Panc1 (cell line): ENCODE measurements around the gene RNF135. TPM values are rescaled to one million over a fixed set of nuclear protein-coding genes. Genes with fewer than 3 reads are reported as not detected.
A peak's percentile ranks its signal among the peaks of the same experiment; 100 is the strongest.
"Not testable (repeated sequence)": the region's sequence is repeated elsewhere in the genome, so short reads cannot be mapped to it uniquely, and the experiment has no call there.

Source experiments
- ATAC-seq: fragments of 200-7000 bp; cut with Tn5 transposase; 2 replicates; pipeline ENCODE4 v1.9.1; 2020; ENCODE audit warnings: mild to moderate bottlenecking, moderate library complexity
- BruUV-seq: library from RNA; stranded (reverse); fragments of 400-500 nt; replicated peaks from 2 replicates; lab custom pipeline; 2021; lab: Mats Ljungman, UMichigan
- CTCF ChIA-PET: fragments of 300-600 bp; sonication (Branson Sonifier 250); formaldehyde crosslinking; loops from one replicate; lab custom pipeline; 2022; ENCODE audit warnings: antibody characterized with exemption; lab: Charles Lee
- POLR2A ChIA-PET: fragments of 300-600 bp; sonication (Branson Sonifier 250); formaldehyde crosslinking; loops from one replicate; lab custom pipeline; 2022; ENCODE audit warnings: antibody characterized with exemption; lab: Charles Lee
- DNase-seq: peaks from one replicate; pipeline ENCODE4 v3.0.0-alpha.2; 2010; ENCODE audit warnings: low read depth, low spot score
- H3K27ac ChIP-seq: 2 replicates; pipeline ENCODE4 v1.5.1; 2011; ENCODE audit warnings: mild to moderate bottlenecking, low read length, inconsistent platforms
- H3K27me3 ChIP-seq: fragments of 200-500 bp; sonication (Bioruptor generic); 2 replicates; pipeline ENCODE4 v1.6.0; 2014; ENCODE audit warnings: low read length, inconsistent platforms; ENCODE audit not compliant: control insufficient read depth, insufficient read depth
- H3K36me3 ChIP-seq: fragments of 200-500 bp; sonication (Bioruptor generic); 2 replicates; pipeline ENCODE4 v1.5.1; 2014; ENCODE audit warnings: inconsistent platforms, mild to moderate bottlenecking, low read length, moderate library complexity; ENCODE audit not compliant: control insufficient read depth, insufficient read depth
- H3K4me1 ChIP-seq: 2 replicates; pipeline ENCODE4 v1.5.1; 2011; ENCODE audit warnings: inconsistent platforms, mild to moderate bottlenecking, low read length, moderate library complexity; ENCODE audit not compliant: control insufficient read depth, insufficient read depth
- H3K4me3 ChIP-seq, 2 experiments: 2 replicates each; pipeline ENCODE4 v1.5.1; 2011 to 2012; ENCODE audit warnings: low read depth in 2 of 2, low read length in 2 of 2, mild to moderate bottlenecking in 2 of 2, inconsistent platforms in 1 of 2, moderate library complexity in 1 of 2
- H3K9me3 ChIP-seq: fragments of 200-500 bp; sonication (Bioruptor generic); 2 replicates; pipeline ENCODE4 v1.5.1; 2014; ENCODE audit warnings: low read depth, mild to moderate bottlenecking, inconsistent platforms, low read length, moderate library complexity; ENCODE audit not compliant: control insufficient read depth, insufficient read depth
- POLR2AphosphoS5 ChIP-seq: IDR thresholded peaks from 2 replicates; pipeline ENCODE4 v1.6.1; 2012; ENCODE audit warnings: mild to moderate bottlenecking, low read depth, low read length, moderate library complexity
- SIN3A ChIP-seq: IDR thresholded peaks from 2 replicates; pipeline ENCODE4 v1.6.1; 2012; ENCODE audit warnings: low read depth, mild to moderate bottlenecking, low read length, moderate library complexity, borderline replicate concordance; ENCODE audit not compliant: insufficient read depth
- TCF7L2 ChIP-seq: IDR thresholded peaks from 2 replicates; pipeline ENCODE4 v1.6.1; 2011; ENCODE audit warnings: mild to moderate bottlenecking, low read depth, low read length, inconsistent platforms
- in situ Hi-C: cut with HindIII; loops from 2 replicates; pipeline ENCODE4 v1.10.0; 2016; ENCODE audit warnings: low sequenced_read_pairs, low pct_unique_long_range_greater_than_20kb
- intact Hi-C: fragments of 100-400 bp; cut with micrococcal nuclease; formaldehyde crosslinking; loops from one replicate; pipeline ENCODE4 v1.10.0; 2022; ENCODE audit not compliant: unreplicated experiment
- total RNA-seq: library from RNA; stranded (reverse); gene quantifications from one replicate; pipeline ENCODE4 v1.2.1, GENCODE V29; 2021; ENCODE audit not compliant: unreplicated experiment
- TF ChIP-seq, protein P1 (sequence below): fragments of 450-650 bp; IDR thresholded peaks from 2 replicates; pipeline ENCODE4 v1.5.1; 2017; ENCODE audit warnings: mild to moderate bottlenecking
- TF ChIP-seq, protein P2 (sequence below), 2 experiments: IDR thresholded peaks; 2 replicates each; pipeline ENCODE4 v1.6.1; 2011 to 2012; ENCODE audit warnings: low read depth in 2 of 2, control low read depth in 1 of 2, low read length in 1 of 2, mild to moderate bottlenecking in 1 of 2, moderate library complexity in 1 of 2; ENCODE audit not compliant: insufficient read depth in 1 of 2

The RNF135 gene
- total RNA-seq, 1 experiment from 2014 or later, result 41.8 TPM

DNA sequence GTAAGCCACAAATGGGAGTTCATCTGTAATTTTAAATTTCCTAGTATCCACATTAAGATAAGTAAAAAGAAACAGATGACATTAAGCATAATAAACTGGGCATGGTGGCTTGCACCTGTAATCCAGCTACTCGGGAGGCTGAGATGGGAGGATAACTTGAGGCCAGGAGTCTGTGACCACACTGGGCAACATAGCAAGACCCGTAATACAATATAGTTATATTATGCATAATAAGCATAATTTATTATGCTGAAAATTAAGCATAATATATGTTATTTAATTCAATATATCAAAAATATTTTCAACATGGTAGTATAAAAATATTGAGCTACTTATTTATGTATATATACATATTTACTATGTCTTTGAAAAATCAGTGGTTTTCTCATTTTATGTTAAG, 48.2 kb downstream of the RNF135 start:
- no peak for TF ChIP-seq POLR2AphosphoS5
- TF ChIP-seq SIN3A, result no peak
- no peak for TF ChIP-seq TCF7L2
- TF ChIP-seq, protein P1, sequence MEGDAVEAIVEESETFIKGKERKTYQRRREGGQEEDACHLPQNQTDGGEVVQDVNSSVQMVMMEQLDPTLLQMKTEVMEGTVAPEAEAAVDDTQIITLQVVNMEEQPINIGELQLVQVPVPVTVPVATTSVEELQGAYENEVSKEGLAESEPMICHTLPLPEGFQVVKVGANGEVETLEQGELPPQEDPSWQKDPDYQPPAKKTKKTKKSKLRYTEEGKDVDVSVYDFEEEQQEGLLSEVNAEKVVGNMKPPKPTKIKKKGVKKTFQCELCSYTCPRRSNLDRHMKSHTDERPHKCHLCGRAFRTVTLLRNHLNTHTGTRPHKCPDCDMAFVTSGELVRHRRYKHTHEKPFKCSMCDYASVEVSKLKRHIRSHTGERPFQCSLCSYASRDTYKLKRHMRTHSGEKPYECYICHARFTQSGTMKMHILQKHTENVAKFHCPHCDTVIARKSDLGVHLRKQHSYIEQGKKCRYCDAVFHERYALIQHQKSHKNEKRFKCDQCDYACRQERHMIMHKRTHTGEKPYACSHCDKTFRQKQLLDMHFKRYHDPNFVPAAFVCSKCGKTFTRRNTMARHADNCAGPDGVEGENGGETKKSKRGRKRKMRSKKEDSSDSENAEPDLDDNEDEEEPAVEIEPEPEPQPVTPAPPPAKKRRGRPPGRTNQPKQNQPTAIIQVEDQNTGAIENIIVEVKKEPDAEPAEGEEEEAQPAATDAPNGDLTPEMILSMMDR, result no peak
- TF ChIP-seq, protein P2, sequence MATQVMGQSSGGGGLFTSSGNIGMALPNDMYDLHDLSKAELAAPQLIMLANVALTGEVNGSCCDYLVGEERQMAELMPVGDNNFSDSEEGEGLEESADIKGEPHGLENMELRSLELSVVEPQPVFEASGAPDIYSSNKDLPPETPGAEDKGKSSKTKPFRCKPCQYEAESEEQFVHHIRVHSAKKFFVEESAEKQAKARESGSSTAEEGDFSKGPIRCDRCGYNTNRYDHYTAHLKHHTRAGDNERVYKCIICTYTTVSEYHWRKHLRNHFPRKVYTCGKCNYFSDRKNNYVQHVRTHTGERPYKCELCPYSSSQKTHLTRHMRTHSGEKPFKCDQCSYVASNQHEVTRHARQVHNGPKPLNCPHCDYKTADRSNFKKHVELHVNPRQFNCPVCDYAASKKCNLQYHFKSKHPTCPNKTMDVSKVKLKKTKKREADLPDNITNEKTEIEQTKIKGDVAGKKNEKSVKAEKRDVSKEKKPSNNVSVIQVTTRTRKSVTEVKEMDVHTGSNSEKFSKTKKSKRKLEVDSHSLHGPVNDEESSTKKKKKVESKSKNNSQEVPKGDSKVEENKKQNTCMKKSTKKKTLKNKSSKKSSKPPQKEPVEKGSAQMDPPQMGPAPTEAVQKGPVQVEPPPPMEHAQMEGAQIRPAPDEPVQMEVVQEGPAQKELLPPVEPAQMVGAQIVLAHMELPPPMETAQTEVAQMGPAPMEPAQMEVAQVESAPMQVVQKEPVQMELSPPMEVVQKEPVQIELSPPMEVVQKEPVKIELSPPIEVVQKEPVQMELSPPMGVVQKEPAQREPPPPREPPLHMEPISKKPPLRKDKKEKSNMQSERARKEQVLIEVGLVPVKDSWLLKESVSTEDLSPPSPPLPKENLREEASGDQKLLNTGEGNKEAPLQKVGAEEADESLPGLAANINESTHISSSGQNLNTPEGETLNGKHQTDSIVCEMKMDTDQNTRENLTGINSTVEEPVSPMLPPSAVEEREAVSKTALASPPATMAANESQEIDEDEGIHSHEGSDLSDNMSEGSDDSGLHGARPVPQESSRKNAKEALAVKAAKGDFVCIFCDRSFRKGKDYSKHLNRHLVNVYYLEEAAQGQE (IDR thresholded peaks at IDR 0.05; ENCODE audit: insufficient read depth in 1 of 2, low read depth in 2 of 2, low read length in 1 of 2), result no peak
- no peaks in the 10 kb centered on the region for H3K9me3 ChIP-seq
- no peak overlapping the region for H3K27ac ChIP-seq
- no peaks in the 10 kb centered on the region for H3K36me3 ChIP-seq
- ATAC-seq (no peak), DNase-seq (no peak)
- in situ Hi-C loops, result no loop called here
- H3K4me1 ChIP-seq, result no peaks in the 10 kb centered on the region
- BruUV-seq, result no TSS peak
- no peaks in the 10 kb centered on the region for H3K27me3 ChIP-seq
- H3K4me3 ChIP-seq, result no peak overlapping the region
- POLR2A ChIA-PET, result interaction anchor here (0.5 kb wide), 2 partner anchors 300 to 315 kb away, joined by 3 to 4 read pairs; no protein-coding TSS in a partner anchor
- intact Hi-C loops, result no loop called here
- CTCF ChIA-PET, result no interaction called here

DNA sequence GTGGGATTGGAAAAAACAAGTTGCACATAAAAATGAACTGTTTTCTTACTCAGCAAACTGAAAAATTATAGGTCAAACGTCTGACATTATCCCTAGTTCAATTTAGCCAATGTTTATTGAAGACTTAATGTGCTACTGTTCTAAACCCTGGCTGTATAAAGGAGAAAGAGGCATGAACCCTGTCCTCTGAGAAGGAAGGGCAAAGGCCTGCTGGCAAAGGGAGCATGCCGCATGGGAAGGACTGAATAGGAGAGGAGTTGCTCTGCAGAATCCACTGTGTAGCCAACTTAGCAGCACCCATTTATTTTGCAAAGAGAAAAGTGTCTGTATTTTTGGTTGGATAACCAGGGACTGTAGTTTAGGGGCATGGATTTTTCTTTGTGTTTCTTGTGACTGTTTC, 52.3 kb downstream of the RNF135 start:
- DNase-seq, in situ Hi-C loops, H3K4me3 ChIP-seq, H3K27me3 ChIP-seq, H3K4me1 ChIP-seq, POLR2A ChIA-PET, CTCF ChIA-PET, ATAC-seq, H3K27ac ChIP-seq, H3K36me3 ChIP-seq, H3K9me3 ChIP-seq, intact Hi-C loops: not testable (repeated sequence)
- TSS peak; percentile 27 for BruUV-seq

DNA sequence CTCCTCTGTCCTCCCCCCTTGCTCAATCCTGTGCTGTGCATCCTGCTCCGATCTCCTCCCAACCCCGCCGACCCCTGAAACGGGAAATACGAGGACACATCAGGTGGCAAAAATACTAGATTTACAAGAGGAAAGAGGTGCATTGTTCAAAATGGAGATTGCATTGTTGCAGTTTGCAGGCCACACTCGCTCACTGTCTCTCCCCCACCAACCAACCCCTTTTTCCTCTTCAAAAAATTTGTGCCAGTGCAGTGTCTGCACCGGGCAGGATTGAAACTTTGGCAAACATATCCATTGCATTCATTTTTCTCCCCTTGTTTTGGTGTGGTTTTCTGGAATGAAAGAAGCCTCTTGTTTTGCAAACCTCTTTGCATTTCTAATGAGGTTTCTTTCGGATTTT, 61.0 kb downstream of the RNF135 start:
- no peak overlapping the region for H3K4me3 ChIP-seq
- no peaks in the 10 kb centered on the region for H3K36me3 ChIP-seq
- in situ Hi-C loops (no loop called here), intact Hi-C loops (no loop called here)
- CTCF ChIA-PET, result no interaction called here
- H3K27ac ChIP-seq, result no peak overlapping the region
- no peak for DNase-seq
- TF ChIP-seq SIN3A, result no peak
- TF ChIP-seq, protein P1, result no peak
- H3K27me3 ChIP-seq, result no peaks in the 10 kb centered on the region
- H3K9me3 ChIP-seq, result no peaks in the 10 kb centered on the region
- POLR2A ChIA-PET, result no interaction called here
- no peaks in the 10 kb centered on the region for H3K4me1 ChIP-seq
- no TSS peak for BruUV-seq
- ATAC-seq, result no peak

DNA sequence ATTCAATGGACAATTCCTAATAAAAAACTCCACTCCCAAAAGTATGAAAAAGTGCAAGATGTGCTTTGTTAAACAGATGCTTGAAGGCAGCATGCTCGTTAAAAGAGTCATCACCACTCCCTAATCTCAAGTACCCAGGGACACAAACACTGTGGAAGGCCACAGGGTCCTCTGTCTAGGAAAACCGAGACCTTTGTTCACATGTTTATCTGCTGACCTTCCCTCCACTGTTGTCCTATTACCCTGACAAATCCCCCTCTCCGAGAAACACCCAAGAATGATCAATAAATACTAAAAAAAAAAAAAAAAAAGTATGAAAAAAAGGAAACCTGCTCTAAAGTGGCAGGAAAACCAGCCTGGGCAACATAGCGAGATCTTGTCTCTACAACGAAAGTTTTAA, 64.8 kb downstream of the RNF135 start:
- CTCF ChIA-PET, H3K27me3 ChIP-seq, in situ Hi-C loops: not testable (repeated sequence)

DNA sequence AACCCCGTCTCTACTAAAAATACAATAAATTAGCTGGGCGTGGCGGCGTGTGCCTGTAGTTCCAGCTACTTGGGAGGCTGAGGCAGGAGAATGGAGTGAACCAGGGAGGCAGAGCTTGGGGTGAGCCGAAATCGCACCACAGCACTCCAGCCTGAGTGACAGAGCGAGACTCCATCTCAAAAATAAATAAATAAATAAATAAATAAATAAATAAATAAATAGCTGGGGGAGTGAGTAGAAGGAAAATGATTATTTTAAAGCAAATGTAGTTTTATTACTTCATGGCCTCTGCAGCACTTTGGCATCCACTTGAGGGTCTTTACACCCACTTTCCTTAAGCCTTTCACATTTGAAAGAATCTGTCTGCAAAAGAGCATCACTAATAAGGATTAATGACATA, 70.0 kb downstream of the RNF135 start:
- H3K27me3 ChIP-seq, H3K36me3 ChIP-seq, DNase-seq, intact Hi-C loops, in situ Hi-C loops, ATAC-seq, H3K9me3 ChIP-seq, H3K27ac ChIP-seq, BruUV-seq, POLR2A ChIA-PET, CTCF ChIA-PET, H3K4me3 ChIP-seq, H3K4me1 ChIP-seq: not testable (repeated sequence)

More for the DNA sequence above, 64.8 kb downstream of the RNF135 start:
- BruUV-seq, H3K9me3 ChIP-seq, H3K27ac ChIP-seq, ATAC-seq, POLR2A ChIA-PET, H3K36me3 ChIP-seq, H3K4me3 ChIP-seq, H3K4me1 ChIP-seq, intact Hi-C loops, DNase-seq: not testable (repeated sequence)
